WERI-Rb-1 (cell line): ENCODE measurements around the gene GLS.

ENCODE experiments used
- DNase-seq: peaks from one replicate; pipeline ENCODE4 v3.0.0-alpha.2; 2020
- H3K27ac ChIP-seq: fragments of 250-450 bp; sonication (Bioruptor Pico); 2 replicates; pipeline ENCODE4 v1.5.1; 2020; ENCODE audit warnings: mild to moderate bottlenecking, moderate library complexity
- H3K27me3 ChIP-seq: fragments of 250-450 bp; sonication (Bioruptor Pico); 2 replicates; pipeline ENCODE4 v1.5.1; 2021; ENCODE audit warnings: mild to moderate bottlenecking, low read depth, moderate library complexity; ENCODE audit not compliant: insufficient read depth, severe bottlenecking
- H3K36me3 ChIP-seq: fragments of 250-450 bp; sonication (Bioruptor Pico); 2 replicates; pipeline ENCODE4 v1.5.1; 2020; ENCODE audit warnings: mild to moderate bottlenecking, moderate library complexity
- H3K4me3 ChIP-seq: 2 replicates; pipeline ENCODE4 v1.5.1; 2011; ENCODE audit warnings: low read depth, mild to moderate bottlenecking, control low read depth, low read length
- H3K9me3 ChIP-seq: fragments of 250-450 bp; sonication (Bioruptor Pico); 2 replicates; pipeline ENCODE4 v1.5.1; 2021; ENCODE audit warnings: mild to moderate bottlenecking, moderate library complexity; ENCODE audit not compliant: severe bottlenecking
- CTCF ChIP-seq: IDR thresholded peaks from 2 replicates; pipeline ENCODE4 v1.5.1; 2011; ENCODE audit warnings: low read depth, mild to moderate bottlenecking, control low read depth, inconsistent platforms, low read length

Gene GLS

GRCh38 chr2:190942697-190943096 is 62.1 kb downstream of the GLS start:
- H3K9me3 ChIP-seq = no peaks in the 10 kb centered on the region
- TF ChIP-seq CTCF = no peak

GRCh38 chr2:190943706-190944105 is 63.1 kb downstream of the GLS start:
- no peak for DNase-seq

More at GRCh38 chr2:190942697-190943096, 62.1 kb downstream of the GLS start:
- Histone ChIP-seq H3K27ac (no peak overlapping the region), H3K4me3 (no peak overlapping the region), H3K27me3 (no peaks in the 10 kb centered on the region), H3K36me3 (no peaks in the 10 kb centered on the region)
- DNase-seq = no peak

GRCh38 chr2:190947141-190947540 is 66.5 kb downstream of the GLS start:
- H3K4me3 ChIP-seq = no peak overlapping the region
- H3K27ac ChIP-seq = no peak overlapping the region
- no peaks in the 10 kb centered on the region for H3K27me3 ChIP-seq
- no peaks in the 10 kb centered on the region for H3K36me3 ChIP-seq
- no peak for DNase-seq
- no peak for TF ChIP-seq CTCF
- H3K9me3 ChIP-seq = no peaks in the 10 kb centered on the region

More at GRCh38 chr2:190943706-190944105, 63.1 kb downstream of the GLS start:
- TF ChIP-seq CTCF = no peak
- no peak overlapping the region for H3K4me3 ChIP-seq
- H3K27me3 ChIP-seq = no peaks in the 10 kb centered on the region
- no peaks in the 10 kb centered on the region for H3K36me3 ChIP-seq
- no peak overlapping the region for H3K27ac ChIP-seq
- H3K9me3 ChIP-seq = no peaks in the 10 kb centered on the region

- Histone ChIP-seq H3K27ac (no peak overlapping the region), H3K36me3 (no peaks in the 10 kb centered on the region), H3K27me3 (no peaks in the 10 kb centered on the region), H3K4me3 (no peak overlapping the region), H3K9me3 (no peaks in the 10 kb centered on the region)
- no peak for TF ChIP-seq CTCF
- no peak for DNase-seq
Observed at GRCh38 chr2:190947711-190948251, 67.2 kb downstream of the GLS start.

- Histone ChIP-seq H3K27me3 (no peaks in the 10 kb centered on the region), H3K9me3 (no peaks in the 10 kb centered on the region), H3K27ac (no peak overlapping the region), H3K36me3 (no peaks in the 10 kb centered on the region), H3K4me3 (no peak overlapping the region)
- no peak for DNase-seq
- TF ChIP-seq CTCF = no peak
Observed at GRCh38 chr2:190948671-190949070, 68.0 kb downstream of the GLS start.

GRCh38 chr2:190950566-190950991 is 70.0 kb downstream of the GLS start:
- no peak for DNase-seq
- Histone ChIP-seq H3K4me3 (no peak overlapping the region), H3K36me3 (no peaks in the 10 kb centered on the region), H3K27me3 (no peaks in the 10 kb centered on the region), H3K9me3 (no peaks in the 10 kb centered on the region), H3K27ac (no peak overlapping the region)
- no peak for TF ChIP-seq CTCF
